Body of pancreas (tissue), 4 donors: ENCODE data around the gene ACER1. TPM values are rescaled to one million over a fixed set of nuclear protein-coding genes. Genes with fewer than 3 reads are reported as not detected.

Experiments
- ATAC-seq: fragments of 150-250 bp; one replicate; pipeline ENCODE4 v1.9.1; 2016
- DNase-seq, 4 donors: peaks; one replicate each; pipeline ENCODE4 v3.0.0-alpha.2; 2019
- H3K27ac ChIP-seq, 4 donors: fragments of 200-600 bp; sonication (generic); 1 replicate in 3 of 4; 2 replicates in 1 of 4; pipeline versions ENCODE4 v1.5.1 to v1.6.1; 2016 to 2019; ENCODE audit warnings: mild to moderate bottlenecking in 1 of 4, mixed read lengths in 1 of 4, moderate library complexity in 1 of 4
- H3K27me3 ChIP-seq, 2 donors: fragments of 200-600 bp; sonication (generic); one replicate each; pipeline ENCODE4 v1.6.0; 2016; ENCODE audit warnings: mild to moderate bottlenecking in 1 of 2
- H3K36me3 ChIP-seq, 2 donors: fragments of 200-600 bp; sonication (generic); replicated peaks in 1 of 2; 2 replicates each; pipeline ENCODE4 v1.5.1; 2016; ENCODE audit warnings: low read depth in 2 of 2; ENCODE audit not compliant: insufficient read depth in 1 of 2
- H3K4me1 ChIP-seq: fragments of 200-600 bp; sonication (generic); one replicate; pipeline ENCODE4 v1.6.0; 2016
- H3K4me3 ChIP-seq, 2 donors: fragments of 200-600 bp; sonication (generic); 1 replicate in 1 of 2; 2 replicates in 1 of 2; pipeline ENCODE4 v1.5.1; 2016 to 2019
- H3K9me3 ChIP-seq, 3 donors: fragments of 200-600 bp; sonication (generic); 1 replicate in 2 of 3; 2 replicates in 1 of 3; pipeline ENCODE4 v1.5.1; 2016
- POLR2A ChIP-seq, 3 donors: fragments of 450-650 bp; IDR thresholded peaks; one replicate each; pipeline ENCODE4 v1.6.1; 2016; ENCODE audit warnings: antibody characterized with exemption in 3 of 3, mild to moderate bottlenecking in 2 of 3
- WGBS, 2 donors: methylation state at CpG; one replicate each; pipeline ENCODE4 v1.1.5; 2017; 5-methylcytosine and 5-hydroxymethylcytosine counted together
- intact Hi-C: fragments of 100-400 bp; cut with DNase I; formaldehyde crosslinking; loops from one replicate; pipeline ENCODE4 v1.15.1; 2023
- total RNA-seq, 2 donors: library from RNA; depleted of rRNA; stranded (reverse); fragments of >200 nt; gene quantifications; one replicate each; pipeline ENCODE4 v1.1.0, GENCODE V29; 2016
- TF ChIP-seq, protein P1 (sequence below), 7 experiments: fragments of 450-650 bp in 4 of 7; fragments of 200-600 bp in 3 of 7; sonication (generic) in 3 of 7; IDR thresholded peaks; one replicate each; pipeline ENCODE4 v1.5.1; 2016 to 2019; ENCODE audit warnings: antibody characterized with exemption in 7 of 7

ACER1 gene
- total RNA-seq, 2 donors from 2014 or later, result not detected

DNA sequence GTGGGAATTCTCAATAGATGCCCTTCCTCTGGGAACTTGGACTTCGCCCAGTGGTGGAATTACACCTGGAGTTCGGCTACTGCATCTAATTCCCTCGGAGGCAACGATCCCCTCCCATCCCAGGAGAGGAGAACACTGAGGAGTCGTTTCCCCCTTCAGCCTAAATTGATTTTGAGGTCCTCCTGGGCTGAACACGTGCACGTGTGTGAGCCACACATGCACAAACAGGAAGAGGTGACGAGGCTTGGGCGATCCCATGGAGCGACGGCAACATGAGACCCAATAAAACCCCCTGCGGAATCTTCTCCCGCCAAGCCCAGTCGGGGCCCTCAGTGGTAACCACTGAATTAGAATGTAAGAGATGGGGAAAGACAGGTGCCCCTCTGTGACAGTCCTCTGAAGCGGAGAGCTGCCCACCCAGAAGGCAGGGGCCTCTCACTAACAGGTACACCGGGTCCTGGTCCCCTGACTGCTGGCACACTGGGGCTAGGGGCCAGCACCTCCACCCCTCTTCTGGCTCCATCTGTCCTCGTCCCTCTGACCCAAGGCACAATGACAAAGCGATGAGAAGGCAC lies 58.2 kb downstream of the ACER1 start:
- intact Hi-C loops, result no loop called here
- Histone ChIP-seq H3K4me1 (peaks cover 90% of the 10 kb centered on the region), H3K9me3 (no peaks in the 10 kb centered on the region), H3K27me3 (no peaks in the 10 kb centered on the region), H3K27ac (peak overlapping the region; percentile 65 to 91 (median 89)), H3K4me3 (no peak overlapping the region), H3K36me3 (no peaks in the 10 kb centered on the region)
- ATAC-seq (no peak), DNase-seq (no peak)
- WGBS, 2 donors, result 77% methylated on average over 17 to 18 of the region's 18 CpGs
- TF ChIP-seq POLR2A (IDR thresholded peaks at IDR 0.05), result no peak
- TF ChIP-seq, protein P1, sequence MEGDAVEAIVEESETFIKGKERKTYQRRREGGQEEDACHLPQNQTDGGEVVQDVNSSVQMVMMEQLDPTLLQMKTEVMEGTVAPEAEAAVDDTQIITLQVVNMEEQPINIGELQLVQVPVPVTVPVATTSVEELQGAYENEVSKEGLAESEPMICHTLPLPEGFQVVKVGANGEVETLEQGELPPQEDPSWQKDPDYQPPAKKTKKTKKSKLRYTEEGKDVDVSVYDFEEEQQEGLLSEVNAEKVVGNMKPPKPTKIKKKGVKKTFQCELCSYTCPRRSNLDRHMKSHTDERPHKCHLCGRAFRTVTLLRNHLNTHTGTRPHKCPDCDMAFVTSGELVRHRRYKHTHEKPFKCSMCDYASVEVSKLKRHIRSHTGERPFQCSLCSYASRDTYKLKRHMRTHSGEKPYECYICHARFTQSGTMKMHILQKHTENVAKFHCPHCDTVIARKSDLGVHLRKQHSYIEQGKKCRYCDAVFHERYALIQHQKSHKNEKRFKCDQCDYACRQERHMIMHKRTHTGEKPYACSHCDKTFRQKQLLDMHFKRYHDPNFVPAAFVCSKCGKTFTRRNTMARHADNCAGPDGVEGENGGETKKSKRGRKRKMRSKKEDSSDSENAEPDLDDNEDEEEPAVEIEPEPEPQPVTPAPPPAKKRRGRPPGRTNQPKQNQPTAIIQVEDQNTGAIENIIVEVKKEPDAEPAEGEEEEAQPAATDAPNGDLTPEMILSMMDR (IDR thresholded peaks at IDR 0.05), result no peak

DNA sequence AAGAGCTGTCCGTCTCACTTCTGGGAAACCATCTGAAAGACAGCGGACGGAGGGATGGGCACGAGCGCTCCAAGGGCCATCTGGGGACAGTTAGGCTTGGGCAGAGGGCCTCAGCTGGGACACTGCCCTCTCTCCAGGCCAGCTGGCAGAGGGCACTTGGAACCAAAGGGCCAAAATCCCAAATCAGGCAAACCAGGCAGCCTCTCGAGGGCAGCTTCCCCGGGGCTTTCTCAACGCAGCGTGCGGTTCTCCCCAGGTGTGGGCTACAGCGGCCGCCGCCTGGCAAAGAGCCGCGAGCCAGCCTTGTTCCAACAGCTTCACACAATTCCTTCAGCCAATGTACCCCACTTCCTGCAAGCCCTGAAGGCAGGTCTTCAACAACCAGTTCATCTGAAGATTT lies 58.7 kb downstream of the ACER1 start:
- no peak for TF ChIP-seq POLR2A (IDR thresholded peaks at IDR 0.05)
- TF ChIP-seq, protein P1 (IDR thresholded peaks at IDR 0.05), result no peak
- H3K27me3 ChIP-seq, result no peaks in the 10 kb centered on the region
- peak overlapping the region; percentile 65 to 91 (median 89) for H3K27ac ChIP-seq
- peak in 1 of 4 donors; percentile 36 for DNase-seq
- H3K9me3 ChIP-seq, result no peaks in the 10 kb centered on the region
- H3K36me3 ChIP-seq, result peaks cover 0 to 2% of the 10 kb centered on the region in 2 donors
- H3K4me1 ChIP-seq, result peaks cover 93% of the 10 kb centered on the region
- intact Hi-C loops, result no loop called here
- H3K4me3 ChIP-seq, result no peak overlapping the region
- ATAC-seq, result no peak
- 78 to 82% methylated on average over 3 to 15 of the region's 15 CpGs for WGBS, 2 donors

- ATAC-seq (peak; percentile 81), DNase-seq (peak; percentile 77 to 91 (median 88))
- peak overlapping the region; percentile 65 to 91 (median 89) for H3K27ac ChIP-seq
- H3K4me1 ChIP-seq, result peaks cover 89% of the 10 kb centered on the region
- no peaks in the 10 kb centered on the region for H3K27me3 ChIP-seq
- H3K9me3 ChIP-seq, result no peaks in the 10 kb centered on the region
- WGBS, 2 donors, result 0 to 7% methylated on average over 15 to 30 of the region's 30 CpGs
- intact Hi-C loops, result no loop called here
- peaks cover 0 to 2% of the 10 kb centered on the region in 2 donors for H3K36me3 ChIP-seq
- no peak overlapping the region for H3K4me3 ChIP-seq
- TF ChIP-seq, protein P1 (IDR thresholded peaks at IDR 0.05), result no peak
- peak in 1 of 3 donors; percentile 43 for TF ChIP-seq POLR2A (IDR thresholded peaks at IDR 0.05)
Measured at GRCh38 chr19:6273701-6274601, 59.5 kb downstream of the ACER1 start.

DNA sequence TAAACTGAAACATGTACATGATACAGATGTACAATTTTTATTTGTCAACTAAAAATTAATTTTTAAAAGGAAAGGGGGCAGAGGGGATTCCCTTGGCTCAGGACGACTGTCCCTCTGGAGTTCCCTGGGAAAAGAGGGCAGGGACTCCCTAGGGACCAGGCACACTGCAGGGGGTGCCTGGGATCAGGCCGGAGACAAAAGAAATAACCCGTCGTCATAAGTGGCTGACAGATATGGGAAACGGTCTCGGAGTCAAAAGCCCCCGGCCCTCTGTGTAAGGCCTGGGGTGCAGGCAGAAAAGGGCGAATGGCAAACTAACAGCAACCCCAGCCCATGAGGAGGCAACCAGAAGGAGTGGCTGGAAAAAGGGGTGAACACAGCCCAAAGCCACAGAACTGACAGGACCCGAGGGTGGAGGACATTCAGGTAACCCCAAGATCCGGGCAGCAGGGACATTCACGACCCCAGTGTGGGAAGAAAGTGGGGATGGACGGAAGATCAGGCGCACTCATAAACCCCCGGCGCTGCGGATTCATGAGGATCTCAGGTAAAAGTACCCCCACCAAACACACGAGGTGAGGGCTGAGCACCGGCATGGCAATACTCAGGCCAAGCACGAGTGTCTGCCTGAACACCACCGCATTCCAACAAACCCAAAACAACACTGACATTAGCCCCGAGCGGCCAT lies 60.4 kb downstream of the ACER1 start:
- Histone ChIP-seq H3K9me3 (no peaks in the 10 kb centered on the region), H3K4me1 (peaks cover 81% of the 10 kb centered on the region), H3K27ac (peak overlapping the region; percentile 65 to 91 (median 89)), H3K27me3 (no peaks in the 10 kb centered on the region), H3K4me3 (no peak overlapping the region), H3K36me3 (peaks cover 0 to 2% of the 10 kb centered on the region in 2 donors)
- DNase-seq (no peak), ATAC-seq (no peak)
- intact Hi-C loops, result no loop called here
- WGBS, 2 donors, result 74% methylated on average over 20 to 22 of the region's 22 CpGs
- no peak for TF ChIP-seq POLR2A (IDR thresholded peaks at IDR 0.05)
- TF ChIP-seq, protein P1 (IDR thresholded peaks at IDR 0.05), result no peak
